Activated T-helper 1 cell treated with anti-CD3 and anti-CD28 coated beads, Interleukin-12 subunit alpha, Interleukin-12 subunit beta, Interleukin-2, Interleukin-4 antibody, amounts not matched to agents 30 ng/mL and 10 ng/mL and 1 ng/mL, durations not matched to agents 14 hours and 24 hours and 36 hours (primary cell): ENCODE results near the gene NBPF1. TPM values are rescaled to one million over a fixed set of nuclear protein-coding genes. Genes with fewer than 3 reads are reported as not detected.
"Not testable (repeated sequence)": the region's sequence is repeated elsewhere in the genome, so short reads cannot be mapped to it uniquely, and the experiment has no call there.

Experiments
- DNase-seq: peaks from one replicate; pipeline ENCODE4 v3.0.0; 2021; ENCODE audit warnings: low spot score
- H3K27ac Mint-ChIP-seq: one replicate; pipeline ENCODE4 v1.8.0; 2021; ENCODE audit warnings: mild to moderate bottlenecking, mixed read lengths
- H3K27me3 Mint-ChIP-seq: one replicate; pipeline ENCODE4 v1.8.0; 2022; ENCODE audit warnings: mild to moderate bottlenecking, moderate library complexity, mixed read lengths; ENCODE audit not compliant: insufficient read depth
- H3K36me3 Mint-ChIP-seq: one replicate; pipeline ENCODE4 v1.8.0; 2021; ENCODE audit warnings: low read depth, mixed read lengths
- H3K4me1 Mint-ChIP-seq: one replicate; pipeline ENCODE4 v1.8.0; 2021; ENCODE audit warnings: low read depth, mixed read lengths
- H3K4me3 Mint-ChIP-seq: one replicate; pipeline ENCODE4 v1.8.0; 2021; ENCODE audit warnings: mild to moderate bottlenecking, moderate library complexity, mixed read lengths
- H3K9me3 Mint-ChIP-seq: one replicate; pipeline ENCODE4 v1.8.0; 2021; ENCODE audit warnings: mixed read lengths
- intact Hi-C: fragments of 100-400 bp; cut with micrococcal nuclease; formaldehyde crosslinking; loops from one replicate; pipeline ENCODE4 v1.15.1; 2024
- total RNA-seq: library from RNA; stranded (reverse); gene quantifications from 2 replicates; pipeline ENCODE4 v1.2.3, GENCODE V29; 2022

NBPF1 gene
- total RNA-seq, 1 donor from 2014 or later: 6.1 TPM

DNA sequence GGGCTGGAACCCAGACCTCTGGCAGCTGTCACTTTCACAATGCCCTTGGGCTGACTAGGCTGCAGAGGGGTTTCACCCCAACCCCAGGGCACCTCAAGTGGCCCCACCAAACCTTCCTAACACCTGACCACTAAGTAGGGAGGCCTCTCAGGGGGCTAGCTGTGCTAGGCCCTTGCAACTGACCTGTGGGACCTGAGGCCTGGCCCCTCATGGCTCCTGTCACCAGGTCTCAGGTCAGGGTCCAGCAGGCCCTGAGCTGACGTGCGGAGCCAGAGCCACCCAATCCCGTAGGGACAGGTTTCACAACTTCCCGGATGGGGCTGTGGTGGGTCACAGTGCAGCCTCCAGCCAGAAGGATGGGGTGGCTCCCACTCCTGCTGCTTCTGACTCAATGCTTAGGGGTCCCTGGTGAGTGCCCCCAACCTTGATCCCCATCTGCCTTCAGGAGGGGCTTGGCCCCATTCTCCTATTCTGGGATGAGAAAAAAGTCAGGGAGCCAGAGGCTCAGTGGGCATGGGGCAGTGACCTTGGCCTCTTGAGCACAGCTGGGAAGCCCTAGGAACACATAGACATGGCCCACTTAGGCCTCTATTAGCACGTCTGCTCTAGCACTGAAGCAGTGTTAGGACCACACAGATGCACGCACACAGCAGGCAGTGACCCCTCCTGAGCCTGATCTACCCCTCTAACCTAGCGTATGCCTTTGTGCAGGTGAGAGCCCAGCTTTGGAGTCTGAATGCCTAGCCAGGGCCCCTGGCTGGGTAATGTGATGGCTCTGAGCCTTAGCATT lies 32.1 kb upstream of the NBPF1 start:
- H3K27me3 Mint-ChIP-seq: peaks cover 10% of the 10 kb centered on the region
- H3K4me1 Mint-ChIP-seq, H3K4me3 Mint-ChIP-seq, H3K9me3 Mint-ChIP-seq, H3K36me3 Mint-ChIP-seq, H3K27ac Mint-ChIP-seq: not testable (repeated sequence)
- intact Hi-C loops: loop anchor here (2.0 kb wide), 1 partner anchor 259 kb away; no protein-coding TSS in a partner anchor
- peak; percentile 19 for DNase-seq

DNA sequence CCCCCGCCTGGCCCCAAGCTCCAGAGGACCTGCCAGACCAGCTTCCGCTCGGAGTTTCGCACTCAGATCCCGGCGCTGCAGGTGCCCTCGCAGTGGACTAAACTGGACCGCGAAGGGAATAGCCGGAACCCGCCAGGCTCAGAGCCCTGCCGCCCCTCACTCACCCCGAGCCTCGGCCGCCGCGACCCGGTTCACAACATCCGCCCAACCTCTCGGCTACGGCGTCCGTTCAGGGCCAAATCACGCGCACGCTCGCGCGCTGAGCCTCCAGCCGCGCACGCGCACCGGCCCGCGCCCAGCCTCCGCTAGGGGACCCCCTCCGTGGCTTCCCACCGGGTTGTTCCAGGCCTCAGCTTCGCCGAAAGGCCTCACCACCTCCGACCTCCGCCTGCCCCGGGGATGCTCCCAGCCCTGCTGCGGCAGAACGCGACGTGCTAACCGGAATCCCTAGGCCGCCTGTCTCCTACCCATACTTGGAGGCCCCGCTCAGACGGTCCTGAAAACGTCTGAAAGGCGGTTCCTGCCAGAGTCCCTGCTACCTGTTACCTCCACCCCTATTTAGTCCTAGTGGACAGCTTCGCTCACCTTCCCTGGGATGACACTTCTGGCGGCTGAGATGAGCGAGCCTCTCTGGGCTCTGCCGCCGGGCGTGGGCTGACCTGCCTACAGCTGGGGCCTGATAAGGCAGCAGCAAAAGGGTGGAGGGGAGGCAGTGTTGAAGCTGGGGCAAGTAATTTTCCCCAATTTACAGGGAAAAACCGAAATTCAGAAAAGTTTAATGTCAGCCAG lies 31.3 kb upstream of the NBPF1 start:
- DNase-seq: peak; percentile 100
- not testable (repeated sequence) for H3K4me1 Mint-ChIP-seq, H3K27ac Mint-ChIP-seq, H3K36me3 Mint-ChIP-seq, H3K9me3 Mint-ChIP-seq, H3K27me3 Mint-ChIP-seq, H3K4me3 Mint-ChIP-seq
- intact Hi-C loops: loop anchor here (1.0 to 2.0 kb wide), 3 partner anchors 30 to 260 kb away; no protein-coding TSS in a partner anchor

DNA sequence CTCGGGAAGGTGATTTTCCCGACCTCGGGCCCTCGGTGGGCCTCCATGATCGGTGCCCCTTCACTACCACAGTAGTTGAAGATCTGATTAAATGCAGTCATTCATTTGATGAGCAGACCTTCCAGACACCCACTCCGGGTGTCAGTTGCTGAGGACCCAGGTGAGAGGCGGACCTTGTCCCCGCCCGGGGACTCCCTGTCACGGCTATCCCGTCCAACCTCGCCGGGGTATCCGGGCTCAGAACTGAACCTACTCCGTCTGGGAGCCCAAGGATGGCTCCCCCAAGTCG lies 30.8 kb upstream of the NBPF1 start:
- intact Hi-C loops: loop anchor here (1.0 to 2.0 kb wide), 3 partner anchors 30 to 261 kb away; no protein-coding TSS in a partner anchor
- Mint-ChIP-seq H3K9me3 (no peaks in the 10 kb centered on the region), H3K27ac (no peak overlapping the region), H3K36me3 (no peaks in the 10 kb centered on the region), H3K27me3 (peaks cover 6% of the 10 kb centered on the region), H3K4me3 (no peak overlapping the region), H3K4me1 (no peaks in the 10 kb centered on the region)
- DNase-seq: no peak

DNA sequence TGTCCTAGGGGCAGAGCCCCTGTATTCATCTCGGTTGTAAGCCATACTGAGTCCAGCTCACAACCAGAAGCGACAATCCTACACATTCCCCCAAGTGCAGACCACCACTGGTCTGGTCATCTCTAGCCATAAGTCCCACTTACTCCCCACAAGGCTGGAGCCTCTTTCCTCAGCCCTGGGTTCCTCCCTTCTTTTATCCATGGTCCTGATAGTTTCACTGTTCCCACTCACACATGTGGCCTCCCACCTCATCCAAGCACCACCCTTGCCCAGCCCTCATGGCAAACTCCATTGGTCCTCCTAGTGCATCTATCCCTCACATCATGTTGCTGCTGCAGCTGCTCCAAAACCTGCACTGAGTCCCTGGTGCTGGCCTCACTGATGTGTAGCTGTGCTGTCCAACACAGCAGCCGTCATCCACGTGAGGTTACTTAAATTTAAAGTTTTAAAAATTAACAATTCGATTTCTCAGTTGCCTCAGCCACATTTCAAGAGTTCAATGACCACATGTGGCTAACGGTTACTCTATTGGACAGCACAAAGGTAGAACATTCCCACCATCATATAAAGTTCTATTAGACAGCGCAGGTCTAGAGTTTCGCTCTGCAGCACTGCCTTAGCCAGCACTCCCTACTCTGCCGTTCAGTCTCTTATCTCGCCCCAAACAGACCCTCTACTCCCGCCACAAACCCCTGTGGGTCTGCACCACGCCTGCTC lies 30.3 kb upstream of the NBPF1 start:
- DNase-seq: peak; percentile 18
- H3K27me3 Mint-ChIP-seq, H3K27ac Mint-ChIP-seq, H3K4me3 Mint-ChIP-seq, H3K9me3 Mint-ChIP-seq, H3K4me1 Mint-ChIP-seq, H3K36me3 Mint-ChIP-seq: not testable (repeated sequence)
- intact Hi-C loops: loop anchor here (1.0 to 2.0 kb wide), 3 partner anchors 29 to 261 kb away; no protein-coding TSS in a partner anchor

DNA sequence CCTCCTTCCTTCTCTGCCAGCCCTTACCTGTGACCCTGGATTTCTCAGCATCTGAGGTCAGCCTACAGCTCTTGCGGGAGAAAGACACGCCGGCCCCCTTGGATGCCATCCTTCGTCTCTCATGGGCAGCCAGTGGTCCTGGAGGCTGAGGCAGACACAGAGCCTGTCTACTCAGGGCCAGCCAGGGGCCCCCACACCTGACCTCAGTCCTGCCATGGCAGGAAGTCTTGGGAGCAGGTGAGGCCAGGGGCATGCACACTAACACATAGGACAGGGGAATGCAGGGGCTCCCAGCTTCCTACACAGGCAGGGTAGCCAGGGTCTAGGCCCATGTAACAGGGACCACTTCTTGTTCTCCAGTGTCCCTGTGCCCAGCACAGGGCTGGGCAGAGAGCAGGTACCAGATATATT lies 29.6 kb upstream of the NBPF1 start:
- H3K4me3 Mint-ChIP-seq, H3K36me3 Mint-ChIP-seq, H3K27ac Mint-ChIP-seq, H3K9me3 Mint-ChIP-seq, H3K4me1 Mint-ChIP-seq, intact Hi-C loops, H3K27me3 Mint-ChIP-seq: not testable (repeated sequence)
- peak; percentile 9 for DNase-seq

DNA sequence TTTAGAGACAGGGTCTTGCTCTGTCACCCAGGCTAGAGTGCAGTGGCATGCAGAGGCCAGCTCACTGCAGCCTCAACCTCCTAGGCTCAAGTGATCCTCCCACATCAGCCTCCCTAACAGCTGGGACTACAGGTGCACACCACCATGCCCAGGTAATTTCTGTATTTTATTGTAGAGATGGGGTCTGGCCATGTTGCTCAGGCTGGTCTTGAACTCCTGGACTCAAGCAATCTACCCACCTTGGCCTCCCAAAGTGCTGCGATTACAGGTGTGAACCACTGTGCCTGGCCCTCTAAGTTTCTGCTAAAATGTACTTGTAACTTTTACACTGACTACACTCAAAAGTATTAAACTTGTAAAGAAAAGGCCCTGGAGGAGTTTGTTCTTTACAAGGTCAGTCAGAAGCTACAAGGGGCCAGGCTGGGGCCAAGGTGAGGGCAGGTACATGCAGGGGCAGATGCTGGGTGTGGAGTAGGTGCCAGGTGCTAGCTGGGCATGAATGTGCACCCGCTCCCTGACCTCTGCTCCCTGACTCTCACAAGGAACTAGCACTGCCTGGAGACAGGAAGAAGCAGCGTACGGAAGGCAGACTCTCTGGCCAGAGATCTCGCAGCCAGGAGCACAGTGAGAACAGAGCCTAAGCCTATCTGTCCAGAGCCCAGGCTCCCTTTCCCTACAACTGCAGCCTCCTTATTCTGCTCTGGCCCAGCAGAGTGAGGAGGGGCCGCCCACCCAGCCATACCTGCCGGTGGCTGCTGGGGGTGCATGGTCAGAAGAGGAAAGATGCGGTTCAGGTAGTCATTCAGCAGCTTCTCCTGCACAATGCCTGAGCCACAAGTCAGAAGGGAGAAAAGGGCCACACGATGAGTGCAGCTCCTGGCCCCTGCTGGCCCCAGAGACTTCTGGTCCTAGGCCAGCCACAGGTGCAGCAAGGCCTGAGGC lies 28.9 kb upstream of the NBPF1 start:
- H3K9me3 Mint-ChIP-seq, H3K27me3 Mint-ChIP-seq, H3K4me3 Mint-ChIP-seq, H3K4me1 Mint-ChIP-seq, H3K36me3 Mint-ChIP-seq, H3K27ac Mint-ChIP-seq, intact Hi-C loops: not testable (repeated sequence)
- DNase-seq: peak; percentile 5

DNA sequence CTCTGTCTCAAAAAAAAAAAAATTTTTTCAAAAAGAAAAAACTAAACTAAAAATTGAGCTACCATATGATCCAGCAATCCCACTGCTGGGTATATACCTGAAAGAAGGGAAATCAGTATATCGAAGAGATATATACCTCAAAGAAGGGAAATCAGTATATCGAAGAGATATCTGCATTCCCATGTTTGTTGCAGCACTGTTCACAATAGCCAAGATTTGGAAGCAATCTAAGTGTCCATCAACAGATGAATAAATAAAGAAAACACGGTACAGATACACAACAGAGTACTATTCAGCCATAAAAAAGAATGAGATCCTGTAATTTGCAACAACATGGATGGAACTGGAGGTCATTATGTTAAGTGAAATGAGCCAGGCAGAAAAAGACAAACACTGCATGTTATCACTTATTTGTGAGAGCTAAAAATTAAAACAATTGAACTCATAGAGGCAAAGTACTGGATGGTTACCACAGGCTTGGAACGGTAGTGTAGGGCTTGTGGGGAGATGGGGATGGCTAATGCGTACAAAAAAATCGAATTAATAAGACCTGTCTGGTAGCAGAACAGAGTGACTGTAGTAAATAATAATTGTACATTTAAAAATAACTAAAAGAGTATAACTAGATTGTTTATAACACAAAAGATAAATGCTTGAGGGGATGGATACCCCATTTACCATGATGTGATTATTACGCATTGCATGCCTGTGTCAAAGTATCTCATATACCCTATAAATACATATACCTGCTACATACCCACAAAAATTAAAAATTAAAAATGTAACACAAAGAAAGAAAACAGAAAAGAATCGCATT lies 28.0 kb upstream of the NBPF1 start:
- H3K36me3 Mint-ChIP-seq, H3K4me3 Mint-ChIP-seq, H3K4me1 Mint-ChIP-seq, intact Hi-C loops, H3K9me3 Mint-ChIP-seq, DNase-seq, H3K27ac Mint-ChIP-seq, H3K27me3 Mint-ChIP-seq: not testable (repeated sequence)

DNA sequence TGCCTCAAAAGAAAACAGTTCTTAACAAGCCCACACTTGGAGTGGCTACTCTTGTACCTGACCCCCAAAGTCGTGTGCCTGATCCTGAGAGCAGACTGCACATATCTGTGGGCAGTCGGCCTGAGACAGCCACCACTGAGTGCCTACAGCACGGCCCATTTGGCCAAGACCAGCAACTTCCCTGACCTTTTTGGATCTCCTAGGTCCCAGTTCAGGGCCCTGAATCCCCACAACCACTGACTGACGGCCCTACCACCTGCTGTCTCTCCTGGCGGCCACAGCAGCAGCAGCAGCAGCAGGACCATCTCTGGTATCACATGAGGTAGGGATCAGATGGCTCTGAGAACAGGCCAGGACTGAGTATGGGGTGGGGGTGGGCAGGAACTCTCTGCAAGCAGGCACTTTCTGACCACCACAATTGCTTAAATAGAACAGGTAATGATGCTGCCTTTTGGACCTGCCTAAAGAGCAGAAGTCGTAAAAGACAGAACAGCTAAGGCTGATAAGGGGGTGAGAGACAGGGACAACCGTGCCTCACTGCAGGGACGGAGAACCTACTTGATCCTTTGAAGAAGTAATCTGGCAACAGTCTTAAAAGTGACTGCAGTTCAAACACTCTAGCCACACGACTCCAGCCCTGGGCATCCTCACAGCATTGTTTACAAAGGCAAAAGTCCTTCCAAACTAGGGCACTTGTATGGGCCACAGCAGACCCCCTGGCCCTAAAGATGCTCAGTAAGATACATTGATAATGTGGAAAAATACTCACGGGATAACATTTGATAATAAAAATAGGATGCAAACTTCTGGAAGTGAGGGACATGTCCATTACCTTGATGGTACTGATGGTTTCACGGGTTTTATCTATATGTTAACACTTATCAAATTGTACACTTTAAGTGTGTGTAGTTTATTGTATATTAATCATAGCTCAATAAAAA lies 26.0 kb upstream of the NBPF1 start:
- H3K27ac Mint-ChIP-seq, H3K9me3 Mint-ChIP-seq, H3K4me3 Mint-ChIP-seq, H3K4me1 Mint-ChIP-seq, intact Hi-C loops, H3K27me3 Mint-ChIP-seq, H3K36me3 Mint-ChIP-seq: not testable (repeated sequence)
- DNase-seq: peak; percentile 1

DNA sequence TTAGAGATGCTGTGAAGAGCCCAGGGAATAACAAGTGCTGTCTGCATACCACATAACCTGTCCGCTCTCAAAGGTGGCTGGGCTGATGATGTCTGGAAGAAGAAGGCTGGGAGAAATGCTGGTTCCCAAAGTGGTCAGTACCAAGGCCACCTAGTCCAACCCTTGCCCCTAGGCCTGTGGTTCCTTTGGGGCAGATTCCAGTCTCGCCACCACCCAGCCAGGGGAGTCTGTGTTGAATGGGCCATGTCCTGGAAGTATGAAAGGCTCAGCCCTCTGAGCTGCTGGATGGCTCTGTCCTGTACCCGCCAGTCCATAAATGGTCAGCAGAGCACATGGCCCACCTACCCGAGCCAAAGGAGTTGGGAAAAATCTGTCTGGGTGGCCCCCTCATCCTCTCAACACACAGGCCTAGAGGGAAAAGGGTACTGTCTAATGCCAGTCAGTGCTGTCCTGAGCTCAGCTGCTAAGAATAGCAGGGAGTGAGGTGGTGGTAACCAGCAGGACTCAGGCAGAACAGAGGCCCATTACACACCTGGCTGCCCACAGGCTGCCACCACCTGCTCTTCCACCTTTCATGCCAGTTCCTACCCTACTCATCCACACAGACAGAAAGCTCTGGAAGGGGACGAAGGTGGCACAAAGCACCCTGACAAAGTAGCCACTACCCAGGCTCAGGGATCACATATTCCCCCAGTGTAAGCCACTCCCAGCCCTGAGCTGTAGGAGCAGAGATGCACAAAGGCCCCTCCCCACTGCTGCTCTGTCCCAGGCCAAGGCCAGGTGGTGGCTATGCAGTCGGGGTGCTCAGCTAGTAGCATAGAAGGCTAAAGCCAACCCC lies 24.8 kb upstream of the NBPF1 start:
- H3K27me3 Mint-ChIP-seq, H3K9me3 Mint-ChIP-seq, H3K4me3 Mint-ChIP-seq, H3K36me3 Mint-ChIP-seq, H3K4me1 Mint-ChIP-seq, intact Hi-C loops, H3K27ac Mint-ChIP-seq: not testable (repeated sequence)
- DNase-seq: peak; percentile 1

DNA sequence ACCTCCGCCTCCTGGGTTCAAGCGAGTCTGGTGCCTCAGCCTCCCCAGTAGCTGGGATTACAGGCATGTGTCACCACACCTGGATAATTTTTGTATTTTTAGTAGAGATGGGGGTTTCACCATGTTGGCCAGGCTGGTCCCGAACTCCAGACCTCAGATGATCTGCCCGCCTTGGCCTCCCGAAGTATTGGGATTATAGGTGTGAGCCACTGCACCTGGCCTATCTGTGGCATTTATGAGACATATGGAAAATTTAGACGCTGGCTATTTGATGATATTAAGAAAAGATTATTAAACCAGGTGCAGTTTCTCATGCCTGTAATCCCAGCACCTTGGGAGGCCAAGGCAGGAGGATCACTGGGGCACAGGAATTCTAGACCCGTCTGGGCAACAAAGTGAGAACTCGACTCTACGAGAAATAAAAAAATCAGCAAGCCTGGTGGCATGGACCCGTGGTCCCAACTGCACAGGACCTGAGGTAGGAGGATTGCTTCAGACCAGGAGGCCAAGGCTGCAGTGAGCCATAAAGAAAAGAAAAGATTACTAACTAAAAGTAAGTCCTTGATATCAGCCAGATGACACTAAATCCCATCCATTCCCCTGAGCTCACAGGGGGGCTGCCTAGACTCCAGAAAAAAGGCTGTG lies 23.3 kb upstream of the NBPF1 start:
- peaks cover 14% of the 10 kb centered on the region for H3K36me3 Mint-ChIP-seq
- DNase-seq, H3K4me3 Mint-ChIP-seq, H3K27me3 Mint-ChIP-seq, intact Hi-C loops, H3K4me1 Mint-ChIP-seq, H3K9me3 Mint-ChIP-seq, H3K27ac Mint-ChIP-seq: not testable (repeated sequence)
